A549 (cell line): ENCODE data around the gene KCNG2. TPM values are rescaled to one million over a fixed set of nuclear protein-coding genes. Genes with fewer than 3 reads are reported as not detected.

Source experiments
- ATAC-seq, 2 experiments: fragments of 200-7000 bp in 1 of 2; fragments of >200 bp in 1 of 2; cut with Nextera tagmentation in 1 of 2; cut with Tn5 transposase in 1 of 2; 3 replicates each; pipeline versions ENCODE4 v1.8.0 to v1.9.1; 2018 to 2020; ENCODE audit warnings: mild to moderate bottlenecking in 1 of 2, moderate library complexity in 1 of 2
- CTCF ChIA-PET: fragments of 300-600 bp; sonication (Branson Sonifier 250); formaldehyde crosslinking; extraction: SDS; loops from one replicate; lab custom pipeline; 2021; ENCODE audit warnings: antibody characterized with exemption, inconsistent platforms; lab: Yijun Ruan, JAX
- POLR2A ChIA-PET: fragments of 350-600 bp; formaldehyde crosslinking; extraction: SDS; loops from one replicate; lab custom pipeline; 2021; ENCODE audit warnings: antibody characterized with exemption, inconsistent platforms; lab: Yijun Ruan, JAX
- DNase-seq, 2 experiments: peaks; one replicate each; pipeline versions ENCODE4 v3.0.0 to v3.0.0-alpha.2; 2011 to 2016; ENCODE audit warnings: low read depth in 1 of 2, low spot score in 1 of 2
- FAIRE-seq: peaks from 2 replicates; lab custom pipeline; 2011; peaks lifted over from hg19 to GRCh38; lab: Jason Lieb, UNC
- H3K27ac ChIP-seq, 2 experiments: fragments of >200 bp; sonication (Bioruptor Twin); formaldehyde crosslinking; 3 replicates each; pipeline ENCODE4 v1.5.1; 2016 to 2017
- H3K4me1 ChIP-seq: fragments of >200 bp; sonication (Bioruptor Twin); formaldehyde crosslinking; 3 replicates; pipeline ENCODE4 v1.6.1; 2016
- H3K4me2 ChIP-seq: fragments of >200 bp; sonication (Bioruptor Twin); formaldehyde crosslinking; 3 replicates; pipeline ENCODE4 v1.6.1; 2016
- H3K4me3 ChIP-seq: fragments of >200 bp; sonication (Bioruptor Twin); formaldehyde crosslinking; 3 replicates; pipeline ENCODE4 v1.5.1; 2016
- H3K9me3 ChIP-seq: fragments of >200 bp; sonication (Bioruptor Twin); formaldehyde crosslinking; 3 replicates; pipeline ENCODE4 v1.6.1; 2016
- ATOH8 ChIP-seq: fragments of 250-450 bp; sonication (Bioruptor Pico); IDR thresholded peaks from 2 replicates; pipeline ENCODE4 v1.5.0; 2020; ENCODE audit warnings: low read depth, mild to moderate bottlenecking, moderate library complexity
- BCL3 ChIP-seq: fragments of >200 bp; sonication (Bioruptor Twin); formaldehyde crosslinking; IDR thresholded peaks from 3 replicates; pipeline ENCODE4 v1.6.1; 2016
- BHLHE40 ChIP-seq: IDR thresholded peaks from 2 replicates; pipeline ENCODE4 v1.6.1; 2012; ENCODE audit warnings: low read depth, low read length, inconsistent platforms
- CEBPB ChIP-seq, 2 experiments: fragments of >200 bp in 1 of 2; sonication (Bioruptor Twin) in 1 of 2; formaldehyde crosslinking in 1 of 2; IDR thresholded peaks; 2 replicates each; pipeline ENCODE4 v1.6.1; 2012 to 2016
- CHD2 ChIP-seq: fragments of 150-350 bp; IDR thresholded peaks from 2 replicates; pipeline ENCODE4 v1.6.1; 2014; ENCODE audit warnings: low read length; ENCODE audit not compliant: partially characterized antibody
- EHF ChIP-seq: fragments of 250-450 bp; sonication (Bioruptor Pico); IDR thresholded peaks from 2 replicates; pipeline ENCODE4 v1.5.0; 2020; ENCODE audit warnings: mild to moderate bottlenecking
- ELK1 ChIP-seq: fragments of 150-350 bp; IDR thresholded peaks from 2 replicates; pipeline ENCODE4 v1.6.1; 2014; ENCODE audit warnings: low read depth, mild to moderate bottlenecking, low read length
- ESRRA ChIP-seq: fragments of 150-350 bp; IDR thresholded peaks from 2 replicates; pipeline ENCODE4 v1.6.1; 2014; ENCODE audit warnings: mild to moderate bottlenecking, low read length, borderline replicate concordance
- FOSB ChIP-seq: fragments of 250-450 bp; sonication (Bioruptor Pico); IDR thresholded peaks from 2 replicates; pipeline ENCODE4 v1.5.0; 2020; ENCODE audit warnings: mild to moderate bottlenecking, moderate library complexity
- FOXS1 ChIP-seq: fragments of 250-450 bp; sonication (Bioruptor Pico); IDR thresholded peaks from 2 replicates; pipeline ENCODE4 v1.5.0; 2020; ENCODE audit warnings: mild to moderate bottlenecking, moderate library complexity
- HEYL ChIP-seq: fragments of 250-450 bp; sonication (Bioruptor Pico); IDR thresholded peaks from 2 replicates; pipeline ENCODE4 v1.8.0; 2021; ENCODE audit warnings: mild to moderate bottlenecking, moderate library complexity
- HOXB13 ChIP-seq: fragments of 250-450 bp; sonication (Bioruptor Pico); IDR thresholded peaks from 2 replicates; pipeline ENCODE4 v1.5.0; 2020; ENCODE audit warnings: low read depth, mild to moderate bottlenecking, moderate library complexity
- KDM5A ChIP-seq: fragments of 200-600 bp; sonication (generic); IDR thresholded peaks from 2 replicates; pipeline ENCODE4 v1.6.1; 2016; ENCODE audit warnings: antibody characterized with exemption, mild to moderate bottlenecking
- MAX ChIP-seq: IDR thresholded peaks from 2 replicates; pipeline ENCODE4 v1.6.1; 2012
- MAZ ChIP-seq: fragments of 150-350 bp; IDR thresholded peaks from 2 replicates; pipeline ENCODE4 v1.6.1; 2014; ENCODE audit warnings: antibody characterized with exemption, low read depth, low read length, borderline replicate concordance
- MYC ChIP-seq: IDR thresholded peaks from 2 replicates; pipeline ENCODE4 v1.6.1; 2012; ENCODE audit warnings: mild to moderate bottlenecking, inconsistent platforms, low read length, improper control_type of control experiment, borderline replicate concordance
- NR3C1 ChIP-seq: fragments of >200 bp; sonication (Bioruptor Twin); formaldehyde crosslinking; IDR thresholded peaks from 3 replicates; pipeline ENCODE4 v1.6.1; 2017
- POLR2A ChIP-seq: IDR thresholded peaks from 2 replicates; pipeline ENCODE4 v1.6.1; 2012; ENCODE audit warnings: mild to moderate bottlenecking, low read length
- REST ChIP-seq: fragments of 200-600 bp; sonication (generic); IDR thresholded peaks from 2 replicates; pipeline ENCODE4 v1.6.1; 2016; ENCODE audit warnings: antibody characterized with exemption, mild to moderate bottlenecking, moderate library complexity
- SMC3 ChIP-seq: fragments of >200 bp; sonication (Bioruptor Twin); formaldehyde crosslinking; IDR thresholded peaks from 3 replicates; pipeline ENCODE4 v1.6.1; 2018; ENCODE audit warnings: inconsistent platforms
- TFCP2L1 ChIP-seq: fragments of 250-450 bp; sonication (Bioruptor Pico); IDR thresholded peaks from 2 replicates; pipeline ENCODE4 v1.5.0; 2021; ENCODE audit warnings: mild to moderate bottlenecking
- TP53 ChIP-seq: fragments of 250-450 bp; sonication (Bioruptor Pico); IDR thresholded peaks from 2 replicates; pipeline ENCODE4 v1.5.0; 2021; ENCODE audit warnings: mild to moderate bottlenecking, moderate library complexity
- ZC3H11A ChIP-seq: fragments of 450-650 bp; IDR thresholded peaks from 2 replicates; pipeline ENCODE4 v1.6.1; 2014; ENCODE audit warnings: antibody characterized with exemption, mild to moderate bottlenecking
- ZFP36 ChIP-seq: fragments of 450-650 bp; IDR thresholded peaks from 2 replicates; pipeline ENCODE4 v1.6.1; 2014; ENCODE audit warnings: borderline replicate concordance; ENCODE audit not compliant: partially characterized antibody
- ZNF302 ChIP-seq: fragments of 250-450 bp; sonication (Bioruptor Pico); IDR thresholded peaks from 2 replicates; pipeline ENCODE4 v1.9.0; 2021; ENCODE audit warnings: inconsistent platforms, mild to moderate bottlenecking, moderate library complexity
- ZSCAN20 ChIP-seq: fragments of 250-450 bp; sonication (Bioruptor Pico); IDR thresholded peaks from 2 replicates; pipeline ENCODE4 v1.8.0; 2022; ENCODE audit warnings: mild to moderate bottlenecking, moderate library complexity
- WGBS: methylation state at CpG from one replicate; pipeline ENCODE4 v1.1.6; 2017; ENCODE audit errors: missing lambda C conversion rate; 5-methylcytosine and 5-hydroxymethylcytosine counted together
- polyA plus RNA-seq, 4 experiments: library from polyadenylated mRNA; depleted of rRNA in 3 of 4; stranded (reverse); fragments of >200 nt; fragmentation: RNase III in 1 of 4; extraction: RNeasy Plus Mini Kit Qiagen cat#74134 plus additional on column Dnase treatment in 1 of 4; gene quantifications; 2 replicates in 3 of 4; 3 replicates in 1 of 4; pipeline ENCODE4 v1.2.3, GENCODE V29; 2011 to 2017

Gene KCNG2
- polyA plus RNA-seq, 2 of the 4 experiments (the other 2 are of a cell fraction), result not detected

- 97% methylated on average over 7 of the region's 9 CpGs for WGBS
- Histone ChIP-seq H3K4me3 (no peak overlapping the region), H3K4me1 (no peaks in the 10 kb centered on the region), H3K9me3 (peaks cover 34% of the 10 kb centered on the region), H3K27ac (no peak overlapping the region), H3K4me2 (no peak overlapping the region)
- POLR2A ChIA-PET, result no interaction called here
- no peak for FAIRE-seq
- no peak for DNase-seq
- ATAC-seq, result no peak
- TF ChIP-seq ESRRA, result no peak
- TF ChIP-seq ATOH8 (CRISPR knock-in tag), result no peak
- TF ChIP-seq ZC3H11A, result no peak
- no peak for TF ChIP-seq POLR2A
- no peak for TF ChIP-seq BHLHE40
- no peak for TF ChIP-seq ZSCAN20
- no peak for TF ChIP-seq TFCP2L1 (CRISPR knock-in tag)
- TF ChIP-seq ELK1, result no peak
- no peak for TF ChIP-seq KDM5A
- TF ChIP-seq, all 56 proteins: peak for 0
- CTCF ChIA-PET, result no interaction called here
Measured at GRCh38 chr18:79928563-79928960, 130.8 kb downstream of the KCNG2 start.

GRCh38 chr18:79930020-79930642, 132.4 kb downstream of the KCNG2 start:
- CTCF ChIA-PET, result no interaction called here

GRCh38 chr18:79931475-79931874, 133.7 kb downstream of the KCNG2 start:
- no peak for ATAC-seq
- DNase-seq, result no peak
- CTCF ChIA-PET, result no interaction called here
- no peak for TF ChIP-seq CEBPB (IDR thresholded peaks at IDR 0.05)
- no peak for TF ChIP-seq MYC
- TF ChIP-seq POLR2A, result no peak
- TF ChIP-seq SMC3, result no peak
- TF ChIP-seq REST, result no peak
- no peak for TF ChIP-seq BCL3
- TF ChIP-seq MAZ, result no peak
- TF ChIP-seq KDM5A, result no peak
- no peak for TF ChIP-seq CHD2
- no peak for TF ChIP-seq NR3C1
- TF ChIP-seq HEYL (CRISPR knock-in tag), result no peak
- no peak for TF ChIP-seq TP53 (CRISPR knock-in tag)
- no peak for TF ChIP-seq FOSB (CRISPR knock-in tag)
- no peak for TF ChIP-seq HOXB13 (CRISPR knock-in tag)
- no peak for TF ChIP-seq ESRRA
- no peak for TF ChIP-seq MAX
- POLR2A ChIA-PET, result no interaction called here
- Histone ChIP-seq H3K4me3 (no peak overlapping the region), H3K4me2 (no peak overlapping the region), H3K4me1 (no peaks in the 10 kb centered on the region), H3K27ac (no peak overlapping the region), H3K9me3 (peaks cover 41% of the 10 kb centered on the region)
- WGBS, result 67% methylated on average over 2 of the region's 2 CpGs
- no peak for FAIRE-seq

More at GRCh38 chr18:79930020-79930642, 132.4 kb downstream of the KCNG2 start:
- H3K27ac ChIP-seq, result no peak overlapping the region
- FAIRE-seq (no peak), ATAC-seq (no peak)
- H3K4me1 ChIP-seq, result no peaks in the 10 kb centered on the region
- no peak overlapping the region for H3K4me3 ChIP-seq
- WGBS, result 56% methylated on average over 2 of the region's 2 CpGs
- no peak overlapping the region for H3K4me2 ChIP-seq
- H3K9me3 ChIP-seq, result peaks cover 35% of the 10 kb centered on the region
- no peak for TF ChIP-seq ZNF302 (CRISPR knock-in tag)
- TF ChIP-seq FOXS1 (CRISPR knock-in tag), result peak; percentile 72; the same call in 1 of the 2 replicates
- TF ChIP-seq ZFP36, result no peak
- no peak for TF ChIP-seq EHF (CRISPR knock-in tag)
- TF ChIP-seq, all 56 proteins: peak for 1
- POLR2A ChIA-PET, result no interaction called here
- no peak for DNase-seq
